WTC11 (cell line): ENCODE data around the gene TCP11.

Experiments used
- ELF4 ChIP-seq: sonication (generic); formaldehyde crosslinking; IDR thresholded peaks from 2 replicates; pipeline ENCODE4 v1.8.1; 2022; ENCODE audit warnings: low read depth, mild to moderate bottlenecking, moderate library complexity, missing genetic modification reagents
- TCF7 ChIP-seq: sonication (generic); formaldehyde crosslinking; IDR thresholded peaks from 2 replicates; pipeline ENCODE4 v1.8.0; 2022; ENCODE audit warnings: mild to moderate bottlenecking, low read depth, missing genetic modification reagents, moderate library complexity
- ZNF232 ChIP-seq: sonication (generic); formaldehyde crosslinking; IDR thresholded peaks from 2 replicates; pipeline ENCODE4 v1.8.0; 2022; ENCODE audit warnings: mild to moderate bottlenecking, missing genetic modification reagents
- TF ChIP-seq, protein P1 (sequence below): sonication (generic); formaldehyde crosslinking; IDR thresholded peaks from 2 replicates; pipeline ENCODE4 v1.8.1; 2022; ENCODE audit warnings: mild to moderate bottlenecking, missing genetic modification reagents, moderate library complexity, borderline replicate concordance
- TF ChIP-seq, protein P2 (sequence below): sonication (generic); formaldehyde crosslinking; IDR thresholded peaks from 2 replicates; pipeline ENCODE4 v1.8.0; 2022; ENCODE audit warnings: mild to moderate bottlenecking, missing genetic modification reagents
- TF ChIP-seq, protein P3 (sequence below): fragments of 200-600 bp; IDR thresholded peaks from 2 replicates; pipeline ENCODE4 v1.8.0; 2022; ENCODE audit warnings: antibody characterized with exemption

DNA sequence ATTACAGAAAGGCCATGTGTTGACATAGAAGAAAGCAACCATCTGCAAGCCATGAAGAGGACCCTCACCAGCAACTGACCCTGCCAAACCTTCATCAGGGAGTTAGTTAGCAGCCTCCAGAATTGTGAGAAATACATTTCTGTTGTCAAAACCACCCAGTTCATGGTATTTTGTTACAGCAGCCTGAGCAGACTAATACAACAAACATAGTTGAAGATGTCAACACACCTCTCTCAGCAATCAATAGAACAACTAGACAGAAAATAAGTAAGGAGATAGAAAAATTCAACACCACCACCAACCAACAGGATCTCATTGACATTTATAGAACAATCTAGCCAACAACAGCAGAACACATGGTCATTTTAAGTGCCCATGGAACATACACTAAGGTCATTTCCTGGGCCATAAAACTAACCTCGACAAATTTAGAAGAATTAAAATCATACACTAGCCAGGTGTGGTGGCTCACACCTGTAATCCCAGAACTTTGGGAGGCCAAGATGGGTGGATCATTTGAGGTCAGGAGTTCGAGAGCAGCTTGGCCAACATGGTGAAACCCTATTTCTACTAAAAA, 32.7 kb downstream of the TCP11 start:
- TF ChIP-seq ZNF232: no peak
- TF ChIP-seq ELF4 (CRISPR knock-in tag): no peak
- TF ChIP-seq, protein P1, sequence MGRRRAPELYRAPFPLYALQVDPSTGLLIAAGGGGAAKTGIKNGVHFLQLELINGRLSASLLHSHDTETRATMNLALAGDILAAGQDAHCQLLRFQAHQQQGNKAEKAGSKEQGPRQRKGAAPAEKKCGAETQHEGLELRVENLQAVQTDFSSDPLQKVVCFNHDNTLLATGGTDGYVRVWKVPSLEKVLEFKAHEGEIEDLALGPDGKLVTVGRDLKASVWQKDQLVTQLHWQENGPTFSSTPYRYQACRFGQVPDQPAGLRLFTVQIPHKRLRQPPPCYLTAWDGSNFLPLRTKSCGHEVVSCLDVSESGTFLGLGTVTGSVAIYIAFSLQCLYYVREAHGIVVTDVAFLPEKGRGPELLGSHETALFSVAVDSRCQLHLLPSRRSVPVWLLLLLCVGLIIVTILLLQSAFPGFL (CRISPR knock-in tag): no peak
- TF ChIP-seq, protein P2, sequence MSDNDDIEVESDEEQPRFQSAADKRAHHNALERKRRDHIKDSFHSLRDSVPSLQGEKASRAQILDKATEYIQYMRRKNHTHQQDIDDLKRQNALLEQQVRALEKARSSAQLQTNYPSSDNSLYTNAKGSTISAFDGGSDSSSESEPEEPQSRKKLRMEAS: no peak
- no peak for TF ChIP-seq TCF7
- TF ChIP-seq, protein P3, sequence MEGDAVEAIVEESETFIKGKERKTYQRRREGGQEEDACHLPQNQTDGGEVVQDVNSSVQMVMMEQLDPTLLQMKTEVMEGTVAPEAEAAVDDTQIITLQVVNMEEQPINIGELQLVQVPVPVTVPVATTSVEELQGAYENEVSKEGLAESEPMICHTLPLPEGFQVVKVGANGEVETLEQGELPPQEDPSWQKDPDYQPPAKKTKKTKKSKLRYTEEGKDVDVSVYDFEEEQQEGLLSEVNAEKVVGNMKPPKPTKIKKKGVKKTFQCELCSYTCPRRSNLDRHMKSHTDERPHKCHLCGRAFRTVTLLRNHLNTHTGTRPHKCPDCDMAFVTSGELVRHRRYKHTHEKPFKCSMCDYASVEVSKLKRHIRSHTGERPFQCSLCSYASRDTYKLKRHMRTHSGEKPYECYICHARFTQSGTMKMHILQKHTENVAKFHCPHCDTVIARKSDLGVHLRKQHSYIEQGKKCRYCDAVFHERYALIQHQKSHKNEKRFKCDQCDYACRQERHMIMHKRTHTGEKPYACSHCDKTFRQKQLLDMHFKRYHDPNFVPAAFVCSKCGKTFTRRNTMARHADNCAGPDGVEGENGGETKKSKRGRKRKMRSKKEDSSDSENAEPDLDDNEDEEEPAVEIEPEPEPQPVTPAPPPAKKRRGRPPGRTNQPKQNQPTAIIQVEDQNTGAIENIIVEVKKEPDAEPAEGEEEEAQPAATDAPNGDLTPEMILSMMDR: no peak
